H9 (cell line): ENCODE results near the gene COPS9. TPM values are rescaled to one million over a fixed set of nuclear protein-coding genes. Genes with fewer than 3 reads are reported as not detected.

Experiments
- DNase-seq: peaks from one replicate; pipeline ENCODE4 v3.0.0-alpha.2; 2017
- H2AFZ ChIP-seq: one replicate; pipeline ENCODE4 v1.6.1; 2013; ENCODE audit warnings: mild to moderate bottlenecking, low read length, control low read depth, moderate library complexity
- H2AK5ac ChIP-seq: 2 replicates; pipeline ENCODE4 v1.6.1; 2013; ENCODE audit warnings: low read length, control low read depth, mixed read lengths; ENCODE audit not compliant: insufficient read length
- H2BK120ac ChIP-seq: one replicate; pipeline ENCODE4 v1.6.1; 2013; ENCODE audit warnings: low read depth, mild to moderate bottlenecking, low read length, control low read depth, inconsistent platforms; ENCODE audit not compliant: poor library complexity, severe bottlenecking
- H2BK12ac ChIP-seq: 2 replicates; pipeline ENCODE4 v1.6.1; 2013; ENCODE audit warnings: low read length, control low read depth, mixed read lengths, low read depth; ENCODE audit not compliant: insufficient read length
- H2BK15ac ChIP-seq: 2 replicates; pipeline ENCODE4 v1.6.1; 2013; ENCODE audit warnings: low read depth, low read length, control low read depth
- H2BK20ac ChIP-seq: one replicate; pipeline ENCODE4 v1.6.1; 2013; ENCODE audit warnings: low read depth, mild to moderate bottlenecking, low read length, control low read depth, inconsistent platforms; ENCODE audit not compliant: poor library complexity, severe bottlenecking
- H2BK5ac ChIP-seq: 2 replicates; pipeline ENCODE4 v1.6.1; 2013; ENCODE audit warnings: low read length, control low read depth, mixed read lengths; ENCODE audit not compliant: insufficient read length
- H3K14ac ChIP-seq: 2 replicates; pipeline ENCODE4 v1.6.1; 2013; ENCODE audit warnings: low read length, control low read depth; ENCODE audit not compliant: insufficient read depth
- H3K18ac ChIP-seq: 2 replicates; pipeline ENCODE4 v1.6.1; 2013; ENCODE audit warnings: low read depth, mild to moderate bottlenecking, mixed read lengths, low read length, control low read depth; ENCODE audit not compliant: insufficient read length
- H3K23ac ChIP-seq: 2 replicates; pipeline ENCODE4 v1.6.1; 2013; ENCODE audit warnings: low read length, control low read depth, mixed read lengths, low read depth; ENCODE audit not compliant: insufficient read length
- H3K23me2 ChIP-seq: 2 replicates; pipeline ENCODE4 v1.6.1; 2013; ENCODE audit warnings: low read depth, mild to moderate bottlenecking, mixed read lengths, low read length, control low read depth; ENCODE audit not compliant: insufficient read length, poor library complexity, severe bottlenecking
- H3K27ac ChIP-seq: 2 replicates; pipeline ENCODE4 v1.5.1; 2013; ENCODE audit warnings: low read length, control low read depth, mixed read lengths, low read depth; ENCODE audit not compliant: insufficient read length
- H3K27me3 ChIP-seq: 2 replicates; pipeline ENCODE4 v1.6.1; 2013; ENCODE audit warnings: low read length, control low read depth, inconsistent platforms; ENCODE audit not compliant: insufficient read depth
- H3K4ac ChIP-seq: 2 replicates; pipeline ENCODE4 v1.6.1; 2013; ENCODE audit warnings: low read depth, mild to moderate bottlenecking, control low read depth, inconsistent platforms, low read length, moderate library complexity
- H3K4me1 ChIP-seq: 2 replicates; pipeline ENCODE4 v1.6.1; 2013; ENCODE audit warnings: low read length, control low read depth, inconsistent platforms; ENCODE audit not compliant: insufficient read depth
- H3K4me2 ChIP-seq: 2 replicates; pipeline ENCODE4 v1.6.1; 2013; ENCODE audit warnings: low read length, control low read depth, mixed read lengths; ENCODE audit not compliant: insufficient read length, insufficient read depth
- H3K56ac ChIP-seq: 2 replicates; pipeline ENCODE4 v1.6.1; 2013; ENCODE audit warnings: low read depth, mild to moderate bottlenecking, mixed read lengths, low read length, control low read depth; ENCODE audit not compliant: insufficient read length
- H3K79me1 ChIP-seq: 2 replicates; pipeline ENCODE4 v1.6.1; 2013; ENCODE audit warnings: low read depth, mild to moderate bottlenecking, moderate library complexity, low read length, control low read depth, inconsistent platforms; ENCODE audit not compliant: insufficient read depth, poor library complexity, severe bottlenecking
- H3K79me2 ChIP-seq: 2 replicates; pipeline ENCODE4 v1.6.1; 2013; ENCODE audit warnings: low read length, control low read depth, inconsistent platforms; ENCODE audit not compliant: insufficient read depth
- H3K9ac ChIP-seq: 2 replicates; pipeline ENCODE4 v1.6.1; 2013; ENCODE audit warnings: low read length, control low read depth, mixed read lengths; ENCODE audit not compliant: insufficient read length; ENCODE audit errors: extremely low read depth
- H3K9me3 ChIP-seq: one replicate; pipeline ENCODE4 v1.6.1; 2013; ENCODE audit warnings: low read depth, low read length, inconsistent platforms; ENCODE audit not compliant: control insufficient read depth
- H3T11ph ChIP-seq: one replicate; pipeline ENCODE4 v1.6.1; 2013; ENCODE audit warnings: mild to moderate bottlenecking, low read length, control low read depth, inconsistent platforms
- H4K20me1 ChIP-seq: one replicate; pipeline ENCODE4 v1.6.1; 2013; ENCODE audit not compliant: control insufficient read depth, insufficient read length, insufficient read depth
- H4K5ac ChIP-seq: 2 replicates; pipeline ENCODE4 v1.6.1; 2013; ENCODE audit warnings: low read depth, mild to moderate bottlenecking, mixed read lengths, low read length, control low read depth; ENCODE audit not compliant: insufficient read length
- H4K8ac ChIP-seq: replicated peaks from 2 replicates; pipeline ENCODE4 v1.6.1; 2013; ENCODE audit warnings: low read length, control low read depth, mixed read lengths, low read depth; ENCODE audit not compliant: insufficient read length
- H4K91ac ChIP-seq: 2 replicates; pipeline ENCODE4 v1.6.1; 2013; ENCODE audit warnings: low read depth, mild to moderate bottlenecking, moderate library complexity, mixed read lengths, low read length, control low read depth; ENCODE audit not compliant: insufficient read length
- H3K27ac Mint-ChIP-seq, 3 experiments: 2 replicates in 2 of 3; 3 replicates in 1 of 3; pipeline ENCODE4 v1.8.0; 2020 to 2021; ENCODE audit warnings: mixed read lengths in 3 of 3, mild to moderate bottlenecking in 1 of 3, moderate library complexity in 1 of 3
- H3K27me3 Mint-ChIP-seq: 2 replicates; pipeline ENCODE4 v1.8.0; 2021; ENCODE audit warnings: low read depth, mild to moderate bottlenecking, moderate library complexity, mixed read lengths
- H3K36me3 Mint-ChIP-seq, 3 experiments: 2 replicates in 2 of 3; 3 replicates in 1 of 3; pipeline ENCODE4 v1.8.0; 2020 to 2021; ENCODE audit warnings: low read depth in 3 of 3, mixed read lengths in 3 of 3; ENCODE audit not compliant: insufficient read depth in 1 of 3
- H3K4me1 Mint-ChIP-seq, 2 experiments: 2 replicates each; pipeline ENCODE4 v1.8.0; 2020; ENCODE audit warnings: mixed read lengths in 2 of 2
- H3K4me3 Mint-ChIP-seq, 2 experiments: 2 replicates in 1 of 2; 3 replicates in 1 of 2; pipeline ENCODE4 v1.8.0; 2020 to 2021; ENCODE audit warnings: mild to moderate bottlenecking in 2 of 2, mixed read lengths in 2 of 2, moderate library complexity in 1 of 2
- H3K9me3 Mint-ChIP-seq, 2 experiments: 2 replicates in 1 of 2; 3 replicates in 1 of 2; pipeline ENCODE4 v1.8.0; 2020; ENCODE audit warnings: mild to moderate bottlenecking in 2 of 2, mixed read lengths in 2 of 2, moderate library complexity in 1 of 2
- WGBS: extraction: QIAGEN DNeasy Blood & Tissue Kit; methylation state at CpG from one replicate; pipeline ENCODE4 v1.1.7; 2013; ENCODE audit warnings: missing lambda C conversion rate, low lambda C conversion rate, mixed read lengths; ENCODE audit not compliant: insufficient read length; ENCODE audit errors: extremely low coverage; 5-methylcytosine and 5-hydroxymethylcytosine counted together
- total RNA-seq: library from RNA; stranded (reverse); gene quantifications from 2 replicates; pipeline ENCODE4 v1.2.1, GENCODE V29; 2021
- TF ChIP-seq, protein P1 (sequence below): fragments of 200-600 bp; sonication (generic); conservative IDR thresholded peaks from 3 replicates; pipeline ENCODE4 v1.8.0; 2021; ENCODE audit warnings: antibody characterized with exemption, mild to moderate bottlenecking

The COPS9 gene
- total RNA-seq, 1 experiment from 2014 or later = 142 TPM

DNA sequence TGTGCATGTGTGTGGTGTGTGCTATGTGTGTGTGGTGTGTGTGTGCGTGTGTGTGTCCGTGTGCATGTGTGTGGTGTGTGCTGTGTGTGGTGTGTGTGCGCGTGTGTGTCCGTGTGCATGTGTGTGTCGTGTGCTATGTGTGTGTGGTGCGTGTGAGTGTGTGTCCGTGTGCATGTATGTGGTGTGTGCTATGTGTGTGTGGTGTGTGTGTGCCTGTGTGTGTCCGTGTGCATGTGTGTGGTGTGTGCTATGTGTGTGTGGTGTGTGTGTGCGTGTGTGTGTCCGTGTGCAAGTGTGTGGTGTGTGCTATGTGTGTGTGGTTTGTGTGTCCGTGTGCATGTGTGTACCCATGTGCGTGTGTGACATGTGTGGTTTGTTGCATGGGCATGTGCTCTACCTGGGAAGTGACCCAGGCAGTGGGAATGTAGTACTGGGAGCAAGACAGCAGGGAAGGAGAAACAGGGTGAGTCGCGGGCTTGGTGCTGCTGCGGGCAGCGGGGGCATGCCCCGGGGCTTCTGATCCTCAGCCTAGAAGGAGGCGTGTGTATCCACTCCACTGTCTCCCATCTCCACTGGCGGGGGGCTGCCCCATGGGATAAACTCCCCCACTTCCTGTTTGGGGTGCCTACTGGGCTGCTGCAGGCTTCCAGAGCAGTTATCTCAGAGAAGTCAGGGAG is 11.9 kb upstream of the COPS9 start:
- Histone ChIP-seq H2BK12ac (no peak overlapping the region), H4K20me1 (no peaks in the 10 kb centered on the region), H3K9me3 (no peaks in the 10 kb centered on the region), H3K27ac (no peak overlapping the region), H3K4ac (no peak overlapping the region), H2BK20ac (no peak overlapping the region), H3K56ac (no peak overlapping the region), H2BK15ac (no peak overlapping the region), H2AFZ (no peak overlapping the region), H3K79me2 (no peaks in the 10 kb centered on the region), H4K8ac (no peak overlapping the region), H3K27me3 (no peaks in the 10 kb centered on the region), H2BK5ac (no peak overlapping the region), H3K23ac (no peak overlapping the region), H4K91ac (no peak overlapping the region), H3K18ac (peak overlapping the region; percentile 6), H3K14ac (no peak overlapping the region), H4K5ac (no peak overlapping the region), H3K23me2 (no peaks in the 10 kb centered on the region), H3K4me1 (no peaks in the 10 kb centered on the region), H3K9ac (no peak overlapping the region), H3T11ph (no peak overlapping the region), H2AK5ac (no peak overlapping the region), H2BK120ac (no peak overlapping the region), H3K4me2 (no peak overlapping the region), H3K79me1 (no peaks in the 10 kb centered on the region)
- H3K4me3 Mint-ChIP-seq = no peak overlapping the region
- TF ChIP-seq, protein P1, sequence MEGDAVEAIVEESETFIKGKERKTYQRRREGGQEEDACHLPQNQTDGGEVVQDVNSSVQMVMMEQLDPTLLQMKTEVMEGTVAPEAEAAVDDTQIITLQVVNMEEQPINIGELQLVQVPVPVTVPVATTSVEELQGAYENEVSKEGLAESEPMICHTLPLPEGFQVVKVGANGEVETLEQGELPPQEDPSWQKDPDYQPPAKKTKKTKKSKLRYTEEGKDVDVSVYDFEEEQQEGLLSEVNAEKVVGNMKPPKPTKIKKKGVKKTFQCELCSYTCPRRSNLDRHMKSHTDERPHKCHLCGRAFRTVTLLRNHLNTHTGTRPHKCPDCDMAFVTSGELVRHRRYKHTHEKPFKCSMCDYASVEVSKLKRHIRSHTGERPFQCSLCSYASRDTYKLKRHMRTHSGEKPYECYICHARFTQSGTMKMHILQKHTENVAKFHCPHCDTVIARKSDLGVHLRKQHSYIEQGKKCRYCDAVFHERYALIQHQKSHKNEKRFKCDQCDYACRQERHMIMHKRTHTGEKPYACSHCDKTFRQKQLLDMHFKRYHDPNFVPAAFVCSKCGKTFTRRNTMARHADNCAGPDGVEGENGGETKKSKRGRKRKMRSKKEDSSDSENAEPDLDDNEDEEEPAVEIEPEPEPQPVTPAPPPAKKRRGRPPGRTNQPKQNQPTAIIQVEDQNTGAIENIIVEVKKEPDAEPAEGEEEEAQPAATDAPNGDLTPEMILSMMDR = no peak
- H3K27me3 Mint-ChIP-seq = peaks cover 28% of the 10 kb centered on the region
- DNase-seq = no peak
- no peaks in the 10 kb centered on the region; a peak in 2 of 4 replicates for H3K4me1 Mint-ChIP-seq
- H3K27ac Mint-ChIP-seq = no peak overlapping the region; a peak in 2 of 7 replicates
- no CpG with 5 or more reads among the region's 20 CpGs for WGBS
- H3K36me3 Mint-ChIP-seq = peaks cover 0 to 4% (median 0%) of the 10 kb centered on the region in 3 experiments; a peak in 2 of 7 replicates
- H3K9me3 Mint-ChIP-seq = peaks cover 8 to 13% of the 10 kb centered on the region in 2 experiments
